HCT116 (cell line): Measurements from ENCODE around the gene UGT1A9.

Source experiments
- ATF3 ChIP-seq: IDR thresholded peaks from 2 replicates; pipeline ENCODE4 v1.6.1; 2012
- EZH2phosphoT487 ChIP-seq: fragments of 200-600 bp; IDR thresholded peaks from 2 replicates; pipeline ENCODE4 v1.6.1; 2018; ENCODE audit warnings: antibody characterized with exemption, borderline replicate concordance

DNA sequence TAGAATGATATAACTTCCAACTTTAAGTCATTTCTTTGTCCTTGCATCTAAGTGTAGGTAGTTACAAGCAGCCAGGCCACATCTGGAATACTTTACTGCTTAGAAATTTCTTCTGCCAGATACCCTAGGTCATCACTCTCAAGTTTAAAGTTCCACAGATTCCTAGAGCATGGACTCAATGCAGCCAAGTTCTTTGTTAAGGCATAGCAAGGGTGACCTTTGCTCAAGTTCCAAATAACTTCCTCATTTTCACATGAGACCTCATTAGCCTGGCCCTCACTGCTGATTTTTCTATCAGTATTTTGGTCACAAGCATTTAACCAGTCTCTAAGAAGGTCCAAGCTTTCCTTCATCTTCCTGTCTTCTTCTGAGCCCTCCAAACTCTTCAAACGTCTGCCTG lies 7.8 kb upstream of the UGT1A9 start:
- TF ChIP-seq EZH2phosphoT487 (no peak), ATF3 (no peak)
